ENCODE data around the gene PIAS1.
"Not testable (repeated sequence)": the region's sequence is repeated elsewhere in the genome, so short reads cannot be mapped to it uniquely, and the experiment has no call there.

Gene PIAS1

GRCh38 chr15:68214838-68215254 is 160.7 kb downstream of the PIAS1 start:
- Histone ChIP-seq H3K27me3 (ENCODE audit: control insufficient read depth in 1 of 2, insufficient read depth in 2 of 2, low read length in 2 of 2) (no peaks in the 10 kb centered on the region), H3K9me3 (ENCODE audit: low read length) (no peaks in the 10 kb centered on the region), H3K4me3 (ENCODE audit: low read depth in 1 of 2, low read length in 2 of 2) (no peak overlapping the region), H3K27ac (ENCODE audit: low read depth, low read length) (no peak overlapping the region), H3K9ac (ENCODE audit: low read length) (no peak overlapping the region), H3K4me1 (ENCODE audit: insufficient read depth, low read length) (peaks cover 11% of the 10 kb centered on the region), H3K36me3 (ENCODE audit: insufficient read depth, low read length) (peaks cover 16% of the 10 kb centered on the region)

DNA sequence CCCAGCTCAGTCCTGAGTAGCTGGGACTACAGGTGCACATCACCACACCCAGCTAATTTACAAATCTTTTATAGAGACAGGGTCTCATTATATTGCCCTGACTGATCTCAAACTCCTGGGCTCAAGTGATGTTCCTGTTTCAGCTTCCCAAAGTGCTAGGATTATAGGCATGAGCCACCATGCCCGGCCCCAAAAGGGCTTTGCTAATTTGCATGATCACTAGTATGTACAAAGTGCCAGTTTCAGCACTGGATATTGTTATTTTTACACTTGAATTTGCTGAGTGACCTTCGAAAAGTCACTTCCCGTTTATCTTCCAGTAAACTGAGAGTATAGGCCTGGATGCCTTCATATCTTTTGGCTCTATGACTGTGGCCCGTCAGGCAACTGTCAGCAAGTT is 163.2 kb downstream of the PIAS1 start:
- H3K4me1 ChIP-seq (ENCODE audit: insufficient read depth, low read length), result no peaks in the 10 kb centered on the region
- no peak overlapping the region for H3K4me3 ChIP-seq (ENCODE audit: low read depth in 1 of 2, low read length in 2 of 2)
- H3K27me3 ChIP-seq (ENCODE audit: control insufficient read depth in 1 of 2, insufficient read depth in 2 of 2, low read length in 2 of 2), result no peaks in the 10 kb centered on the region
- no peak overlapping the region for H3K9ac ChIP-seq (ENCODE audit: low read length)
- H3K27ac ChIP-seq (ENCODE audit: low read depth, low read length), result no peak overlapping the region
- H3K9me3 ChIP-seq (ENCODE audit: low read length), result no peaks in the 10 kb centered on the region
- peaks cover 16% of the 10 kb centered on the region for H3K36me3 ChIP-seq (ENCODE audit: insufficient read depth, low read length)

GRCh38 chr15:68218331-68218730 is 164.2 kb downstream of the PIAS1 start:
- Histone ChIP-seq H3K9ac (ENCODE audit: low read length) (no peak overlapping the region), H3K4me1 (ENCODE audit: insufficient read depth, low read length) (no peaks in the 10 kb centered on the region), H3K36me3 (ENCODE audit: insufficient read depth, low read length) (peaks cover 16% of the 10 kb centered on the region), H3K27ac (ENCODE audit: low read depth, low read length) (no peak overlapping the region), H3K4me3 (ENCODE audit: low read depth in 1 of 2, low read length in 2 of 2) (no peak overlapping the region), H3K9me3 (ENCODE audit: low read length) (no peaks in the 10 kb centered on the region), H3K27me3 (ENCODE audit: control insufficient read depth in 1 of 2, insufficient read depth in 2 of 2, low read length in 2 of 2) (no peaks in the 10 kb centered on the region)

- H3K36me3 ChIP-seq (ENCODE audit: insufficient read depth, low read length), result peaks cover 16% of the 10 kb centered on the region
- H3K9ac ChIP-seq (ENCODE audit: low read length), result no peak overlapping the region
- no peak overlapping the region for H3K4me3 ChIP-seq (ENCODE audit: low read depth in 1 of 2, low read length in 2 of 2)
- H3K4me1 ChIP-seq (ENCODE audit: insufficient read depth, low read length), result no peaks in the 10 kb centered on the region
- H3K9me3 ChIP-seq (ENCODE audit: low read length), result no peaks in the 10 kb centered on the region
- H3K27ac ChIP-seq (ENCODE audit: low read depth, low read length), result no peak overlapping the region
- H3K27me3 ChIP-seq (ENCODE audit: control insufficient read depth in 1 of 2, insufficient read depth in 2 of 2, low read length in 2 of 2), result no peaks in the 10 kb centered on the region
Measured at GRCh38 chr15:68218847-68219798, 165.0 kb downstream of the PIAS1 start.

DNA sequence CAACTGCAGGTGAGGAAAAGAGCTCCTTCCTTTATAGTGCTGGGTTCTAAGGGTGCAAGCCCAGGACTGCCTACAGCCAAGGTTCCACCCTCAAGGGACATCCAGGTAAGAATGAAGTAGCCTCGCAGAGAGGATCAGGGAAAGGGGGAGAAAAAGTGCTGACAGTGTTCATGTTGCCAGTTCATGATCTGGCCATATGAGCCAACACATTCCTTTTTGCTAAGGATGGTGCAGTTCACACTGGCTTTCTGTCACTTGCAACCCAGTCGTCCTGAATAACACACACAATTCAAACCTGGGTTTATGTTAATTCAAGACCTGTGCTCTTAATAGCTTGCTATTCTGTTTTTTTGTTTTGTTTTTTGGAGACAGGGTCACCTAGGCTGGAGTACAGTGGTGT is 166.4 kb downstream of the PIAS1 start:
- Histone ChIP-seq H3K36me3 (ENCODE audit: insufficient read depth, low read length) (peaks cover 16% of the 10 kb centered on the region), H3K9me3 (ENCODE audit: low read length) (no peaks in the 10 kb centered on the region)

DNA sequence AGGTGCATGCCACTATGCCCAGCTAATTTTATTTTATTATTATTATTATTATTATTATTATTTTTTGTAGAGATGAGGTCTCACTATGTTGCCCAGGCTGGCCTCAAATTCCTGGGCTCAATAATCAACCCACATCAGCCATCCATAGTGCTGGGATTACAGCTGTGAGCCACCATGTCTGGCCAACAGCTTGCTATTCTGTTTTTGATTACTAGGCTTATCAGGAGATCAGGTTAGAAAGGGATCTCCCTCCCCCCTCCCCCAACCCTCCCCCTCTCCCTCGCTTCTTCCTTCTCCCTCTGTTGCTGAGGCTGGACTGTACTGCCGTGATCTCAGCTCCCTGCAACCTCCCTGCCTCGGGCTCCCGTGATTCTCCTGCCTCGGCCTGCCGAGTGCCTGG is 166.9 kb downstream of the PIAS1 start:
- H3K4me3 ChIP-seq (ENCODE audit: low read depth in 1 of 2, low read length in 2 of 2), result no peak overlapping the region
- H3K36me3 ChIP-seq (ENCODE audit: insufficient read depth, low read length), result peaks cover 16% of the 10 kb centered on the region
- no peak overlapping the region for H3K9ac ChIP-seq (ENCODE audit: low read length)
- H3K27ac ChIP-seq (ENCODE audit: low read depth, low read length), result no peak overlapping the region
- H3K27me3 ChIP-seq (ENCODE audit: control insufficient read depth in 1 of 2, insufficient read depth in 2 of 2, low read length in 2 of 2), result no peaks in the 10 kb centered on the region
- H3K9me3 ChIP-seq (ENCODE audit: low read length), result no peaks in the 10 kb centered on the region
- no peaks in the 10 kb centered on the region for H3K4me1 ChIP-seq (ENCODE audit: insufficient read depth, low read length)

More for the DNA sequence above, 166.4 kb downstream of the PIAS1 start:
- H3K27me3 ChIP-seq (ENCODE audit: control insufficient read depth in 1 of 2, insufficient read depth in 2 of 2, low read length in 2 of 2), result no peaks in the 10 kb centered on the region
- no peak overlapping the region for H3K9ac ChIP-seq (ENCODE audit: low read length)
- no peaks in the 10 kb centered on the region for H3K4me1 ChIP-seq (ENCODE audit: insufficient read depth, low read length)
- no peak overlapping the region for H3K27ac ChIP-seq (ENCODE audit: low read depth, low read length)
- H3K4me3 ChIP-seq (ENCODE audit: low read depth in 1 of 2, low read length in 2 of 2), result no peak overlapping the region

- not testable (repeated sequence) for H3K27ac ChIP-seq (ENCODE audit: low read depth, low read length); H3K27me3 ChIP-seq (ENCODE audit: control insufficient read depth in 1 of 2, insufficient read depth in 2 of 2, low read length in 2 of 2); H3K4me3 ChIP-seq (ENCODE audit: low read depth in 1 of 2, low read length in 2 of 2); H3K9ac ChIP-seq (ENCODE audit: low read length); H3K9me3 ChIP-seq (ENCODE audit: low read length); H3K4me1 ChIP-seq (ENCODE audit: insufficient read depth, low read length)
- peaks cover 16% of the 10 kb centered on the region for H3K36me3 ChIP-seq (ENCODE audit: insufficient read depth, low read length)
Measured at GRCh38 chr15:68221530-68222431, 167.7 kb downstream of the PIAS1 start.

DNA sequence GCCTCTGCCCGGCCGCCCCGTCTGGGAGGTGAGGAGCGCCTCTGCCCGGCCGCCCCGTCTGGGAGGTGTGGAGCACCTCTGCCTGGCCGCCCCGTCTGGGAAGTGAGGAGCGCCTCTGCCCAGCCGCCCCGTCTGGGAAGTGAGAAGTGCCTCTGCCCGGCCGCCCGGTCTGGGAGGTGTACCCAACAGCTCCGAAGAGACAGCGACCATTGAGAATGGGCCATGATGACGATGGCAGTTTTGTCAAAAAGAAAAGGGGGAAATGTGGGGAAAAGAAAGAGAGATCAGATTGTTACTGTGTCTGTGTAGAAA is 168.3 kb downstream of the PIAS1 start:
- H3K4me1 ChIP-seq (ENCODE audit: insufficient read depth, low read length); H3K4me3 ChIP-seq (ENCODE audit: low read depth in 1 of 2, low read length in 2 of 2); H3K9ac ChIP-seq (ENCODE audit: low read length); H3K27ac ChIP-seq (ENCODE audit: low read depth, low read length); H3K27me3 ChIP-seq (ENCODE audit: control insufficient read depth in 1 of 2, insufficient read depth in 2 of 2, low read length in 2 of 2); H3K9me3 ChIP-seq (ENCODE audit: low read length): not testable (repeated sequence)
- H3K36me3 ChIP-seq (ENCODE audit: insufficient read depth, low read length), result peaks cover 16% of the 10 kb centered on the region

GRCh38 chr15:68223171-68223570 is 169.1 kb downstream of the PIAS1 start:
- Histone ChIP-seq H3K27ac (ENCODE audit: low read depth, low read length) (no peak overlapping the region), H3K9me3 (ENCODE audit: low read length) (no peaks in the 10 kb centered on the region), H3K36me3 (ENCODE audit: insufficient read depth, low read length) (peaks cover 9% of the 10 kb centered on the region), H3K4me1 (ENCODE audit: insufficient read depth, low read length) (peaks cover 7% of the 10 kb centered on the region), H3K27me3 (ENCODE audit: control insufficient read depth in 1 of 2, insufficient read depth in 2 of 2, low read length in 2 of 2) (no peaks in the 10 kb centered on the region), H3K9ac (ENCODE audit: low read length) (no peak overlapping the region), H3K4me3 (ENCODE audit: low read depth in 1 of 2, low read length in 2 of 2) (no peak overlapping the region)

DNA sequence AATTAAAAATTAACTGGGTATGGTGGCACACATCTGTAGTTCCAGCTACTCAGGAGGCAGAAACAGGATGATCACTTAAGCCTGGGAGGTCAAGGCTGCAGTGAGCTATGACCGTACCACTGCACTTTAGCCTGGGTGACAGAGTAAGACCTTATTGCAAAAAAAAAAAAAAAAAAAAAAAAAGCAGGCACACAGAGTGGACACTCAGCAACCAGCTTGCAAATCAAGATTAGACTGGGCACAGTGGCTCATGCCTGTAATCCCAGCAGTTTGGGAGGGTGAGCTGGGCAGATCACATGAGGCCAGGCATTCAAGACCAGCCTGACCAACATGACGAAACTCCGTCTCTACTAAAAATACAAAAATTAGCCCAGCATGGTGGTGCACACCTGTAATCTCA is 170.0 kb downstream of the PIAS1 start:
- Histone ChIP-seq H3K36me3 (ENCODE audit: insufficient read depth, low read length) (peaks cover 5% of the 10 kb centered on the region), H3K9ac (ENCODE audit: low read length) (no peak overlapping the region), H3K4me1 (ENCODE audit: insufficient read depth, low read length) (peaks cover 12% of the 10 kb centered on the region), H3K9me3 (ENCODE audit: low read length) (no peaks in the 10 kb centered on the region), H3K4me3 (ENCODE audit: low read depth in 1 of 2, low read length in 2 of 2) (no peak overlapping the region), H3K27me3 (ENCODE audit: control insufficient read depth in 1 of 2, insufficient read depth in 2 of 2, low read length in 2 of 2) (no peaks in the 10 kb centered on the region), H3K27ac (ENCODE audit: low read depth, low read length) (no peak overlapping the region)

DNA sequence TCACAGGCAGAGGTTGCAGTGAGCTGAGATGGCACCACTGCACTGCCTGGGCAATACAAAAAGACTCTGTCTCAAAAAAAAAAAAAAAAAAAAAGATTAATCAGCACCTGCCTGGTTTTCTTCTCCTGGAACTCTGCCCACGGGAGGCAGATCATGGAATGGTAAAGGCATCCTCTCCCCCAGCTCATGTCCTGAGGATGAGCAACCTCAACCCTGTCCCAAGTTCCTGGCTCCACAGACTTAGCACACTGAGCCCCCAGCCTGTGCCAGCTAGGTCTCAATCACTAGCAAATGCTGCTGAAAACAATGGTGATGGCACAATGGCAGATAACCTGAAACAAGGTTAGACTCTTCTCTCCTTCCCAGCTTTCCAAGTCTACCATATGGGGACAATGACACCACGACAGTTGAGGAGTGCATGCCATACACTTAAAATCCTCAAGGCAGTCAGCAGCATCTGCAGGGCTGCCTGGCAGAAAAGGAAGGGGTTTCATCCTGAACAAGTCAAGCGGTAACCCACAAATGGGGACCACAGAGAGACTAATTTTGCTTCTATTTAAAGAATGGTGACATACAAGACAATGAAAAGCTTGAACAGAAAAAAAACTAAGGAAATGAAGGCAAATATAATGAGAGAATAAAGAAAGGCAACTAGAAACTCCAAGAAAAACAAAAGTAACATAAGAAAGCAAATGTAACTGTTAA is 170.6 kb downstream of the PIAS1 start:
- H3K9me3 ChIP-seq (ENCODE audit: low read length), result no peaks in the 10 kb centered on the region
- no peak overlapping the region for H3K9ac ChIP-seq (ENCODE audit: low read length)
- no peaks in the 10 kb centered on the region for H3K36me3 ChIP-seq (ENCODE audit: insufficient read depth, low read length)
- H3K27ac ChIP-seq (ENCODE audit: low read depth, low read length), result no peak overlapping the region
- no peaks in the 10 kb centered on the region for H3K27me3 ChIP-seq (ENCODE audit: control insufficient read depth in 1 of 2, insufficient read depth in 2 of 2, low read length in 2 of 2)
- H3K4me1 ChIP-seq (ENCODE audit: insufficient read depth, low read length), result peaks cover 12% of the 10 kb centered on the region
- no peak overlapping the region for H3K4me3 ChIP-seq (ENCODE audit: low read depth in 1 of 2, low read length in 2 of 2)

Measured in muscle layer of colon (tissue), 2 donors.